ENCODE measurements around the gene SEM1.
"Not testable (repeated sequence)": the region's sequence is repeated elsewhere in the genome, so short reads cannot be mapped to it uniquely, and the experiment has no call there.

Gene SEM1

GRCh38 chr7:96658022-96658412 lies 51.6 kb downstream of the SEM1 start:
- no peak for DNase-seq

- DNase-seq: no peak
Observed at GRCh38 chr7:96657347-96658021, 52.2 kb downstream of the SEM1 start.

- no peak for DNase-seq
Observed at GRCh38 chr7:96655956-96656355, 53.7 kb downstream of the SEM1 start.

GRCh38 chr7:96654630-96655188 lies 54.9 kb downstream of the SEM1 start:
- DNase-seq: no peak

GRCh38 chr7:96649981-96650380 lies 59.7 kb downstream of the SEM1 start:
- no peak for DNase-seq

GRCh38 chr7:96648784-96649183 lies 60.9 kb downstream of the SEM1 start:
- DNase-seq: no peak

GRCh38 chr7:96647733-96648132 lies 61.9 kb downstream of the SEM1 start:
- no peak for DNase-seq

GRCh38 chr7:96645084-96645483 lies 64.6 kb downstream of the SEM1 start:
- DNase-seq: no peak

GRCh38 chr7:96643436-96643835 lies 66.2 kb downstream of the SEM1 start:
- DNase-seq: not testable (repeated sequence)

- DNase-seq: no peak
Observed at GRCh38 chr7:96640054-96640453, 69.6 kb downstream of the SEM1 start.

All from cerebellar nuclear complex (tissue), 1 donor.